AG04450 (cell line): ENCODE measurements around the gene BGN. TPM values are rescaled to one million over a fixed set of nuclear protein-coding genes. Genes with fewer than 3 reads are reported as not detected.

Experiments used
- CTCF ChIA-PET: fragments of 300-600, 350-600 bp; formaldehyde crosslinking; extraction: SDS; loops from one replicate; lab custom pipeline; 2022; ENCODE audit warnings: antibody characterized with exemption, inconsistent platforms; lab: Charles Lee
- POLR2A ChIA-PET: fragments of 350-600 bp; formaldehyde crosslinking; extraction: SDS; loops from one replicate; lab custom pipeline; 2021; ENCODE audit warnings: antibody characterized with exemption, inconsistent platforms; lab: Yijun Ruan, JAX
- DNase-seq: peaks from one replicate; pipeline ENCODE4 v3.0.0-alpha.2; 2011; ENCODE audit warnings: low read depth, low spot score
- H3K27ac ChIP-seq: one replicate; pipeline ENCODE4 v1.5.1; 2012; ENCODE audit warnings: low read depth, low read length, control low read depth
- H3K27me3 ChIP-seq: one replicate; pipeline ENCODE4 v1.6.0; 2012; ENCODE audit warnings: low read length; ENCODE audit not compliant: control insufficient read depth, insufficient read depth
- H3K4me3 ChIP-seq: 2 replicates; pipeline ENCODE4 v1.5.1; 2011; ENCODE audit warnings: mild to moderate bottlenecking, low read depth, low read length, control low read depth
- H3K9me3 ChIP-seq: 2 replicates; pipeline ENCODE4 v1.5.1; 2012; ENCODE audit warnings: low read length; ENCODE audit not compliant: control insufficient read depth, insufficient read depth
- CTCF ChIP-seq: IDR thresholded peaks from 2 replicates; pipeline ENCODE4 v1.5.1; 2011; ENCODE audit warnings: low read depth, low read length, control low read depth, inconsistent platforms
- polyA plus RNA-seq: library from polyadenylated mRNA; depleted of rRNA; stranded (reverse); fragments of >200 nt; gene quantifications from 2 replicates; pipeline ENCODE4 v1.2.3, GENCODE V29; 2011

Gene BGN
- polyA plus RNA-seq, 1 experiment, result 97.2 TPM

- POLR2A ChIA-PET, result no interaction called here
- CTCF ChIA-PET, result no interaction called here
- Histone ChIP-seq H3K4me3 (no peak overlapping the region), H3K27me3 (peaks cover 5% of the 10 kb centered on the region), H3K27ac (no peak overlapping the region), H3K9me3 (no peaks in the 10 kb centered on the region; the same call in 1 of the 2 replicates)
- DNase-seq, result no peak
- TF ChIP-seq CTCF, result no peak
Observed at GRCh38 chrX:153549231-153549630, 54.5 kb downstream of the BGN start.

GRCh38 chrX:153549807-153550206 is 55.0 kb downstream of the BGN start:
- CTCF ChIA-PET, result interaction anchor here (0.8 to 0.9 kb wide), 2 partner anchors 10 kb away, joined by 3 to 4 read pairs; no protein-coding TSS in a partner anchor
- Histone ChIP-seq H3K9me3 (no peaks in the 10 kb centered on the region; the same call in 1 of the 2 replicates), H3K4me3 (no peak overlapping the region), H3K27me3 (peaks cover 5% of the 10 kb centered on the region), H3K27ac (no peak overlapping the region)
- no peak for DNase-seq
- POLR2A ChIA-PET, result no interaction called here
- TF ChIP-seq CTCF, result no peak

GRCh38 chrX:153551135-153551534 is 56.4 kb downstream of the BGN start:
- ChIA-PET CTCF (interaction anchor here (2.6 kb wide), 1 partner anchor 12 kb away, joined by 7 read pairs; no protein-coding TSS in a partner anchor), POLR2A (no interaction called here)
- Histone ChIP-seq H3K27me3 (peaks cover 13% of the 10 kb centered on the region), H3K4me3 (no peak overlapping the region), H3K9me3 (no peaks in the 10 kb centered on the region; the same call in 1 of the 2 replicates), H3K27ac (no peak overlapping the region)
- no peak for TF ChIP-seq CTCF
- DNase-seq, result no peak

- Histone ChIP-seq H3K27me3 (peaks cover 11% of the 10 kb centered on the region), H3K4me3 (no peak overlapping the region), H3K9me3 (no peaks in the 10 kb centered on the region; the same call in 1 of the 2 replicates), H3K27ac (no peak overlapping the region)
- peak; percentile 13 for DNase-seq
- ChIA-PET POLR2A (no interaction called here), CTCF (interaction anchor here (0.6 to 1.8 kb wide), 8 partner anchors 96 to 162 kb away, joined by 3 to 17 read pairs (median 4); no protein-coding TSS in a partner anchor)
- TF ChIP-seq CTCF, result peak; percentile 64
Observed at GRCh38 chrX:153554519-153555167, 59.9 kb downstream of the BGN start.

GRCh38 chrX:153556767-153557166 is 62.0 kb downstream of the BGN start:
- Histone ChIP-seq H3K9me3 (no peaks in the 10 kb centered on the region), H3K27ac (no peak overlapping the region), H3K27me3 (peaks cover 11% of the 10 kb centered on the region), H3K4me3 (no peak overlapping the region)
- DNase-seq, result no peak
- no peak for TF ChIP-seq CTCF
- POLR2A ChIA-PET, result no interaction called here
- CTCF ChIA-PET, result interaction anchor here (2.3 kb wide), 1 partner anchor 111 kb away, joined by 9 read pairs; no protein-coding TSS in a partner anchor
